Endothelial cell of umbilical vein (primary cell): ENCODE measurements around the gene MECR. TPM values are rescaled to one million over a fixed set of nuclear protein-coding genes. Genes with fewer than 3 reads are reported as not detected.

Source experiments
- BruUV-seq: library from RNA; stranded (reverse); fragments of 400-500 nt; replicated peaks from 2 replicates; lab custom pipeline; 2021; lab: Mats Ljungman, UMichigan
- CTCF ChIA-PET: fragments of 300-600, 350-600 bp; sonication (Branson Sonifier 250); formaldehyde crosslinking; loops from one replicate; lab custom pipeline; 2021; ENCODE audit warnings: antibody characterized with exemption, inconsistent platforms; lab: Charles Lee
- POLR2A ChIA-PET: fragments of 300-600, 350-600 bp; sonication (Branson Sonifier 250); formaldehyde crosslinking; loops from one replicate; lab custom pipeline; 2021; ENCODE audit warnings: antibody characterized with exemption, inconsistent platforms; lab: Charles Lee
- DNase-seq: peaks from one replicate; pipeline ENCODE4 v3.0.0-alpha.2; 2011; ENCODE audit warnings: low read depth, low spot score
- FAIRE-seq: peaks from 2 replicates; lab custom pipeline; 2011; peaks lifted over from hg19 to GRCh38; lab: Jason Lieb, UNC
- H2AFZ ChIP-seq: 2 replicates; pipeline ENCODE4 v1.6.0; 2012; ENCODE audit warnings: low read depth, low read length, control low read depth, inconsistent platforms
- H3K27ac ChIP-seq: 2 replicates; pipeline ENCODE4 v1.5.1; 2011; ENCODE audit warnings: low read depth, mild to moderate bottlenecking, control low read depth, low read length, moderate library complexity; ENCODE audit not compliant: insufficient read depth
- H3K27me3 ChIP-seq, 2 experiments: 2 replicates each; pipeline versions ENCODE4 v1.6.0 to v1.6.1; 2011; ENCODE audit warnings: low read length in 2 of 2, mixed read lengths in 1 of 2; ENCODE audit not compliant: control insufficient read depth in 2 of 2, insufficient read depth in 2 of 2
- H3K36me3 ChIP-seq, 2 experiments: 2 replicates in 1 of 2; 3 replicates in 1 of 2; pipeline ENCODE4 v1.5.1; 2011; ENCODE audit warnings: low read length in 2 of 2, mild to moderate bottlenecking in 1 of 2, moderate library complexity in 1 of 2; ENCODE audit not compliant: control insufficient read depth in 2 of 2, insufficient read depth in 2 of 2; ENCODE audit errors: extremely low read depth in 1 of 2
- H3K4me1 ChIP-seq: 3 replicates; pipeline ENCODE4 v1.5.1; 2011; ENCODE audit warnings: mild to moderate bottlenecking, low read length; ENCODE audit not compliant: control insufficient read depth, insufficient read depth; ENCODE audit errors: extremely low read depth
- H3K4me2 ChIP-seq: 2 replicates; pipeline ENCODE4 v1.6.1; 2011; ENCODE audit warnings: low read length, control low read depth, mixed read lengths; ENCODE audit not compliant: insufficient read depth
- H3K4me3 ChIP-seq, 3 experiments: fragments of 200-600 bp in 1 of 3; sonication (generic), shearing (Covaris generic) in 1 of 3; replicated peaks in 1 of 3; 2 replicates each; pipeline ENCODE4 v1.5.1; 2011 to 2016; ENCODE audit warnings: control low read depth in 3 of 3, low read length in 3 of 3, mild to moderate bottlenecking in 2 of 3, inconsistent platforms in 1 of 3, low read depth in 1 of 3, moderate library complexity in 1 of 3; ENCODE audit not compliant: insufficient read depth in 1 of 3
- H3K79me2 ChIP-seq: 2 replicates; pipeline ENCODE4 v1.6.0; 2012; ENCODE audit warnings: low read length, inconsistent platforms; ENCODE audit not compliant: control insufficient read depth, insufficient read depth
- H3K9ac ChIP-seq: replicated peaks from 2 replicates; pipeline ENCODE3; 2011; ENCODE audit warnings: low read length, control low read depth; ENCODE audit not compliant: insufficient read depth; ENCODE audit errors: extremely low read depth
- H3K9me1 ChIP-seq: replicated peaks from 3 replicates; pipeline ENCODE4 v1.6.0; 2011; ENCODE audit warnings: mild to moderate bottlenecking, low read length; ENCODE audit not compliant: control insufficient read depth, insufficient read depth; ENCODE audit errors: extremely low read depth
- H3K9me3 ChIP-seq: replicated peaks from 2 replicates; pipeline ENCODE4 v1.5.1; 2012; ENCODE audit warnings: low read length, inconsistent platforms; ENCODE audit not compliant: control insufficient read depth, insufficient read depth
- H4K20me1 ChIP-seq: replicated peaks from 2 replicates; pipeline ENCODE3; 2011; ENCODE audit warnings: mild to moderate bottlenecking, low read length; ENCODE audit not compliant: control insufficient read depth, insufficient read depth; ENCODE audit errors: extremely low read depth
- CTCF ChIP-seq, 2 donors: IDR thresholded peaks; 1 replicate in 1 of 2; 2 replicates in 1 of 2; pipeline ENCODE4 v1.5.1; 2011; ENCODE audit warnings: low read length in 2 of 2, mild to moderate bottlenecking in 2 of 2, moderate library complexity in 2 of 2, control low read depth in 1 of 2, inconsistent platforms in 1 of 2, low read depth in 1 of 2; ENCODE audit not compliant: insufficient read depth in 1 of 2; ENCODE audit errors: extremely low read depth in 1 of 2
- EZH2 ChIP-seq: IDR thresholded peaks from 2 replicates; pipeline ENCODE4 v1.6.1; 2012; ENCODE audit warnings: borderline replicate concordance, low read depth, mild to moderate bottlenecking, moderate library complexity, low read length, inconsistent platforms; ENCODE audit not compliant: severe bottlenecking
- FOS ChIP-seq: IDR thresholded peaks from 2 replicates; pipeline ENCODE4 v1.6.1; 2011; ENCODE audit warnings: mild to moderate bottlenecking, low read length, moderate library complexity, borderline replicate concordance; ENCODE audit not compliant: insufficient read depth
- GATA2 ChIP-seq: IDR thresholded peaks from 2 replicates; pipeline ENCODE4 v1.7.0; 2011; ENCODE audit warnings: low read depth, mild to moderate bottlenecking, moderate library complexity, mixed read lengths, low read length; ENCODE audit not compliant: insufficient read length, insufficient read depth
- JUN ChIP-seq: IDR thresholded peaks from 2 replicates; pipeline ENCODE4 v1.6.1; 2011; ENCODE audit warnings: borderline replicate concordance, low read depth; ENCODE audit not compliant: insufficient read length, insufficient read depth
- MAX ChIP-seq: IDR thresholded peaks from 2 replicates; pipeline ENCODE4 v1.6.1; 2011; ENCODE audit not compliant: insufficient read depth, insufficient read length
- MYC ChIP-seq: IDR thresholded peaks from one replicate; pipeline ENCODE4 v1.6.1; 2011; ENCODE audit warnings: mild to moderate bottlenecking, low read depth, low read length
- POLR2A ChIP-seq: IDR thresholded peaks from 2 replicates; pipeline ENCODE4 v1.6.1; 2012; ENCODE audit warnings: low read depth, mild to moderate bottlenecking, control low read depth, low read length
- POLR2AphosphoS5 ChIP-seq: IDR thresholded peaks from 2 replicates; pipeline ENCODE4 v1.6.1; 2012; ENCODE audit warnings: low read depth, mild to moderate bottlenecking, control low read depth, low read length, moderate library complexity; ENCODE audit not compliant: insufficient read depth
- dilution Hi-C: fragments of 300-500 bp; cut with MboI; formaldehyde crosslinking; loops from one replicate; pipeline ENCODE4 v1.15.0; 2019; ENCODE audit warnings: low sequenced_read_pairs; ENCODE audit not compliant: extremely low pct_ligation_motif_present
- intact Hi-C: fragments of 100-400 bp; cut with micrococcal nuclease; formaldehyde crosslinking; loops from one replicate; pipeline ENCODE4 v1.10.0; 2022
- polyA plus RNA-seq, 4 experiments: library from polyadenylated mRNA; depleted of rRNA in 3 of 4; stranded (reverse) in 3 of 4; unstranded in 1 of 4; fragments of >200 nt; gene quantifications; 2 replicates each; pipeline versions ENCODE4 v1.2.1 to v1.2.3, GENCODE V29; 2011 to 2012; ENCODE audit warnings: missing spikeins in 1 of 4
- total RNA-seq: library from RNA; stranded (reverse); gene quantifications from 2 replicates; pipeline ENCODE4 v1.2.3, GENCODE V29; 2021

MECR gene
- total and polyA plus RNA-seq, 2 donors (not counting 3 experiments of a cell fraction or from before 2014, with no cell fraction given) = 24.6 to 30.1 TPM

- no peak overlapping the region for H3K27ac ChIP-seq
- no peak overlapping the region for H3K9ac ChIP-seq
- H3K9me3 ChIP-seq = no peaks in the 10 kb centered on the region
- ChIA-PET CTCF (interaction anchor here (0.8 to 2.6 kb wide), 10 partner anchors 11 to 321 kb away, joined by 3 to 48 read pairs (median 4); partner anchors contain the start of gene SRSF4), POLR2A (interaction anchor here (1.3 to 2.4 kb wide), 2 partner anchors 16 to 58 kb away, joined by 5 to 7 read pairs; partner anchors contain the start of gene SRSF4)
- DNase-seq (no peak), FAIRE-seq (no peak)
- intact Hi-C loops (loop anchor here (1.0 kb wide), 1 partner anchor 316 kb away; no protein-coding TSS in a partner anchor), dilution Hi-C loops (no loop called here)
- H3K4me3 ChIP-seq = no peak overlapping the region
- H2AFZ ChIP-seq = no peak overlapping the region
- H3K36me3 ChIP-seq = peaks cover 6% of the 10 kb centered on the region in 2 experiments
- no peaks in the 10 kb centered on the region for H3K79me2 ChIP-seq
- H4K20me1 ChIP-seq = no peaks in the 10 kb centered on the region
- peaks cover 10% of the 10 kb centered on the region for H3K4me1 ChIP-seq
- H3K9me1 ChIP-seq = no peaks in the 10 kb centered on the region
- H3K4me2 ChIP-seq = no peak overlapping the region
- BruUV-seq = no TSS peak
- no peaks in the 10 kb centered on the region for H3K27me3 ChIP-seq
- TF ChIP-seq CTCF (IDR thresholded peaks at IDR 0.05; ENCODE audit: extremely low read depth in 1 of 2, insufficient read depth in 1 of 2, low read depth in 1 of 2, low read length in 2 of 2) = no peak
- no peak for TF ChIP-seq JUN
- no peak for TF ChIP-seq MYC
- TF ChIP-seq MAX = no peak
- no peak for TF ChIP-seq POLR2A
- no peak for TF ChIP-seq POLR2AphosphoS5
- no peak for TF ChIP-seq EZH2
- no peak for TF ChIP-seq GATA2
- no peak for TF ChIP-seq FOS
Observed at GRCh38 chr1:29197993-29198392, 32.7 kb downstream of the MECR start.
